Measurements from ENCODE around the gene FRG2C.
"Not testable (repeated sequence)": the region's sequence is repeated elsewhere in the genome, so short reads cannot be mapped to it uniquely, and the experiment has no call there.

DNA sequence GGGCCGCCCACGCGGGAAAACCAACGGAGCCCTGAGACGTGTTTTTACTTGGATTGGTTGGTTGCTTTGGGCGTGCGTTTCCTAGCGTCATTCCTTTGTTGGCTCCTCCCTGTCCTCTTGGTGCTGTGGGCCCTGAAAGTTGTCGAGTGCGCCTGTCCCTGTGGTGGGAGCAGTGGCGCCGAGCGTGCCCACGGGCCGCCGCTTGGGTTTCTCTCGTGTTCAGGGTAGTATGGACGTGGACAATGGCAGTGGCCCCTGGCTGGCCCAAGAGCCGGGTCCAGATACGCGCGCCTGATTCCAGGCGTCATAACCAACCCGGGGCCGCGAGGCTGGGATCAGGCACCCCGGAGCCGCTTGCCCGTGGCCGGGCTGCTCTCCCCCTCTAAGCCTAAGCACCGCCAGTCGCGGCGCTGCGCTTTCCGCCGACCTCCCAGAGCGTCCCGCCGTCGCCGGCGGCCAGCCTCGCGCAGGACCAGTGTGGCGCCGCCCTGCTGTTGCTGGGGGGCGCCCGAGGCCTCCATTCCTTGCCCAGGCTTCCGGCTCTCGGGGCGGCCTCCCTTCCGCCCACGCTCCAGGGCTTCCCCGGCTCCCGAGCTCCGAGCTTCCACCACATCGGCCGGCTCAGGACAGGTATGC, 8.1 kb downstream of the FRG2C start:
- TF ChIP-seq, protein P1, sequence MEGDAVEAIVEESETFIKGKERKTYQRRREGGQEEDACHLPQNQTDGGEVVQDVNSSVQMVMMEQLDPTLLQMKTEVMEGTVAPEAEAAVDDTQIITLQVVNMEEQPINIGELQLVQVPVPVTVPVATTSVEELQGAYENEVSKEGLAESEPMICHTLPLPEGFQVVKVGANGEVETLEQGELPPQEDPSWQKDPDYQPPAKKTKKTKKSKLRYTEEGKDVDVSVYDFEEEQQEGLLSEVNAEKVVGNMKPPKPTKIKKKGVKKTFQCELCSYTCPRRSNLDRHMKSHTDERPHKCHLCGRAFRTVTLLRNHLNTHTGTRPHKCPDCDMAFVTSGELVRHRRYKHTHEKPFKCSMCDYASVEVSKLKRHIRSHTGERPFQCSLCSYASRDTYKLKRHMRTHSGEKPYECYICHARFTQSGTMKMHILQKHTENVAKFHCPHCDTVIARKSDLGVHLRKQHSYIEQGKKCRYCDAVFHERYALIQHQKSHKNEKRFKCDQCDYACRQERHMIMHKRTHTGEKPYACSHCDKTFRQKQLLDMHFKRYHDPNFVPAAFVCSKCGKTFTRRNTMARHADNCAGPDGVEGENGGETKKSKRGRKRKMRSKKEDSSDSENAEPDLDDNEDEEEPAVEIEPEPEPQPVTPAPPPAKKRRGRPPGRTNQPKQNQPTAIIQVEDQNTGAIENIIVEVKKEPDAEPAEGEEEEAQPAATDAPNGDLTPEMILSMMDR (conservative IDR thresholded peaks at IDR 0.05; ENCODE audit: low read depth, low read length), result 0 out of 2 replicates have a peak, but pooled peaks have one; percentile 25
- TF ChIP-seq EZH2phosphoT487 (IDR thresholded peaks at IDR 0.05; ENCODE audit: borderline replicate concordance, low read length); EZH2 (IDR thresholded peaks at IDR 0.05; ENCODE audit: low read length, unreplicated experiment): not testable (repeated sequence)

Data from PC-3 (cell line).